GM18867 (cell line): Measurements from ENCODE around the gene TDRKH.

Source experiments
- ATAC-seq: cut with Tn5 transposase; IDR thresholded peaks from one replicate; pipeline ENCODE4 v1.9.1; 2021; ENCODE audit warnings: mild to moderate bottlenecking, moderate library complexity; ENCODE audit not compliant: unreplicated experiment

The TDRKH gene, protein sequence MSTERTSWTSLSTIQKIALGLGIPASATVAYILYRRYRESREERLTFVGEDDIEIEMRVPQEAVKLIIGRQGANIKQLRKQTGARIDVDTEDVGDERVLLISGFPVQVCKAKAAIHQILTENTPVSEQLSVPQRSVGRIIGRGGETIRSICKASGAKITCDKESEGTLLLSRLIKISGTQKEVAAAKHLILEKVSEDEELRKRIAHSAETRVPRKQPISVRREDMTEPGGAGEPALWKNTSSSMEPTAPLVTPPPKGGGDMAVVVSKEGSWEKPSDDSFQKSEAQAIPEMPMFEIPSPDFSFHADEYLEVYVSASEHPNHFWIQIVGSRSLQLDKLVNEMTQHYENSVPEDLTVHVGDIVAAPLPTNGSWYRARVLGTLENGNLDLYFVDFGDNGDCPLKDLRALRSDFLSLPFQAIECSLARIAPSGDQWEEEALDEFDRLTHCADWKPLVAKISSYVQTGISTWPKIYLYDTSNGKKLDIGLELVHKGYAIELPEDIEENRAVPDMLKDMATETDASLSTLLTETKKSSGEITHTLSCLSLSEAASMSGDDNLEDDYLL

DNA sequence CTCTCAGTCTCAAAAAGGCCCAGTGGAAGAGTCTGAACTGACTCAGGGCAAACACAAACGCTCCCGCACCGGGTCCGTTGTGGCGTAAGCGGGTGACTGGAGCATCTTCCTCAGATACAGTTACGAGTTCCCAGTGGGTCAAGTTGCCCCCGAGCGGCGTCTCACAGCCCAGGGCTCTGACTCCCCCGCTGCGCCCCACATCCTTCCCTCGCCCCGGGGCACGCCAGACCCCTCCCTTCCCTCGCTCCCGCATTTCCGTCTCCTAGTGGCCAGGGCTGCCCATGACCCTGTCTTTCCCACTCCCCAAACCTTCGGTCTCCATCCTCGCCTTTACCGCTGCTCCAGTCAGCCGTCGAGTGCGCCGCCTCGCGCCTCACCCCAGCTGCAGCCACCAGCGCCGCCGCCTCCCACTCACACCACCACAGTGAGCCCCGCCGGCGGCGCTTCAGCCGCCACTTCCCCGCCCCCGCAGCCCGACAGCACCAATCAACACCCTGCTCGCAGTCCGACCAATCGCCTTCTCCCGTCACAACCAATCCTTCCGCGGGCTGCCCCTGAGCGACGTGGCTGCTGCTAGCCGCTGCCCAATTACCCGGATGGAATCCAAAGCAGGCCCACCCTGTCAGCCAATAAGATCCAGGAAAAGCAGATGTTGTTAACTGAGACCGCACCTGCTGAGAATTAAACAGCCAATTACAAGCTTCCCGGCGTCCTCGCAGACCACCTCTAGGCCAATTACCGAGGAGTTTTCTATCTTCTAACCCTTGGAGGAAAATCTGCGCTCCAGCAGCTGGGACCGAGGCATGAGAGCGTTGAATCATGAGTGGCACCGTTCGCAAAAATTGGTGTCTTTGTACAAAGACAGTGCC lies at the start of gene TDRKH:
TSS of gene TDRKH (minus strand) at position 430 of the 869 bp plus-strand sequence. CDS start 7,478 bp downstream, outside the sequence.
- ATAC-seq: peak; percentile 92

DNA sequence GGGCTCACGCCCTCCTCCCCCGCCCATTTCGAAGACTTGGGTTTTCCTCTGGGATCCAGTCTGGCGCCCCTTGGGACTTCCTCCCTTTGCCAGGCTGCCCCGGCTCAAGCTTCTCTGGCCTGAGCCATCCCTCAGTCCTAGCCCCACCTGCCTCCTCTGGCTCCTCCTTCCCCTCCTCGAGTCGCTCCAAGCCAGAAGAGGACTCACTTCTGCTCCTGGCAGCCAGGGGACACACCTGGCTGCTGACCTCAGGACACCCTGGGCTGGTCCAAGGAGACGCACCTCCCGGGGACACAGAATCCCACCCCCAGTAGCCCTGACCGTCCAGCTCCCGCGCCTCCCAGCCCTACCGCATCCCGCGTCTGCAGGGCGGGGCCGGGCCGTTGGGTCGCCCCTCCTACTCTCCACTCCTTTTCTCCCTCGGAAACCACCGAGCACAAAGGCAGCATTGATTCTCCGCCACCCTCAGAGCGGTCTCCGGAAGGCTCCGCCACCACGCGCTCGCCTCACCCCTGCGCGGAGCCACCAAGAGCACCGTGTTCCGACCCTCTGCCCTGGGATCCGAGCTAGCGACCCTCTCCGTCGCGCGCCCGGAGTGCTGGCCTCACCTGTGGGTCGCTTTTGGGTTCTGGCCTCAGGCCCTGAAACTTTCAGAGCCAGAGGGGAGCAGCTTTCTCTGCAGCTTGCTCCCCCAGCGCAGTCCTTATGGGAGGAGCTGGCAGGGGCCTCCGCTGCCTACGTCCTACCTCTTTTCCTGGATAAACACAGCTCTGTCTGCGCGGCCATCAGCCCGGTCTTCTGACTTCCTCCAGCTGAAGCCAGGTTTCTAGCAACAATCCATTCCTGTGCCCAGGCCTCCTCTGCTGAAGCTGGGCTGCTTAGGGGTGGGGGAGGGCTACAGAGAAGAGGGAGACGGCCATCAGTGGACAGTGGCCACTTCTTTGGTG lies 49.4 kb upstream of the TDRKH start, which contains the start of gene C2CD4D:
TSS of gene C2CD4D (minus strand) at position 364 of the 947 bp plus-strand sequence. CDS start 831 bp downstream, outside the sequence.
- ATAC-seq: no peak

DNA sequence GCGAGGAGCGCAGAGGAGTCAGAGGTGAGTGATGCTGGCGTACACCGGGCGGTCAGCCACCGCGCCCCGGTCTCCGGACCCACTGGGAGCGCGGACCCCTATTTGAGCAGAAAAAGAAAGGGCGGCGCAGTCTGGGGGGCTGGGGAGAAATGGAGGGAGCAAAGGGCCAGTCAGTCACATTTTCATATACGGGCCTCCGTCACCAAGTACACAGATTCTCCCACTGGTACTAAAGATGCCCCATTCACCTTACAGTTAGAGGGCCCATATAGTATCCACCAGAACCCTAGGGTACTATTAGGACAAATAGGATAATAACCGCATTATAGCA lies 48.7 kb upstream of the TDRKH start:
- ATAC-seq: no peak

DNA sequence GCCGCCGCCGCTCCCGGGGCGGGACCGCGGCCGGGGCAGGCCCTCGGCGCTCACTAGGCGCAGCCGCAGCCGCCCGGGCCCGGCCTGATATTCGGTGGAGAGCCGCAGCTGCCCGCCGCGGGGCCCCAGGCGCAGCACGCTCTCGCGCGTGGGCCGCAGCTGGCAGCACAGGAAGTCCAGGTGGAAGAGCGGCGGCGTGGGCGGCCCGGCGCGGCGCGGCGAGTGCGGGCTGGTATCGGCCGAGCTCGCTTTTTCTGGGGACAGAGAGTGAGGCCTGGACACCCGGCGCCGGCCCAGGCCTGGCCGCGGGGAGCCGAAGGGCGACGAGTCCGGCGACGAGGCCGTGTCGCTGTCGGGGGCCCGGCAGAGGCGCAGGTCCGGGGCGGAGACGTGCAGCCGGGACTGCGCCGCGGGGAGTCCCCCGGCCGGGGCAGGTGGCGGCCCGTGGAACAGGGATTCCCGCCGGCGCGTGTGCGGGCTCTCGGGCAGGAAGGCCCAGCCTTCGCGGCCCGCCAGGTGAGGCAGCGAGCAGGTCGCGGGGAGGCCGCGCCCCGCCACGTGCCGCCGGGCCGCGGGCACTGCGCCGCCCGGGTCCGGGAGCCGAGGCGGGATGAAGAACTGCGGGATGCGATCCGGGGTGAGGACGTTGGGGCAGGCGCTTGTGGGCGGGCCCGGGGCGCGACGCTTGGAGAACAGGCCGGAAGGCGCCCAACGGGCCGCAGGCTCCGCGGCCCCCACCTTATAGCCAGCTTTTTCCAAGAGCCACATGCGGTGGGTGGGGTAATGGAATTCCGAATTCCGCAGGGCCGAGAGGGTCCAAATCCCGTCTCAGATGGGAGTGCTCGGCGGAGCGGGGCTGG lies 48.2 kb upstream of the TDRKH start:
- ATAC-seq: peak; percentile 40

DNA sequence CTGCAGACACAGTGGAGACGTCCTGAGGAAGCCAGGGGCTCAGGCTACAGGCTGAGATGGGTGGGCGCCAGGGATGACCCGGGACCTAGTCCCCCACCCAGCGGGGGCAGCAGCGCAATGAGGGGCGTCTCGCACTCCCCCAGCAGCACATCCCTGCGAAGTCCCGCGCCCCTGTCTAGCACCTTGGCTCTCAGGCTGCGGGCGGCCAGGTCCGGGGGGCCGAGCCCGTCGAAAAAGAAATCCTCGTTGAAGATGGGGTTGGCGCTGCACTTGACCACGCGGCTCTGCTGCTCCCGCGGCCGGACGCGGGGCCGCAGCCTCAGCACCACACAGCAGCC lies 47.6 kb upstream of the TDRKH start:
- no peak for ATAC-seq

DNA sequence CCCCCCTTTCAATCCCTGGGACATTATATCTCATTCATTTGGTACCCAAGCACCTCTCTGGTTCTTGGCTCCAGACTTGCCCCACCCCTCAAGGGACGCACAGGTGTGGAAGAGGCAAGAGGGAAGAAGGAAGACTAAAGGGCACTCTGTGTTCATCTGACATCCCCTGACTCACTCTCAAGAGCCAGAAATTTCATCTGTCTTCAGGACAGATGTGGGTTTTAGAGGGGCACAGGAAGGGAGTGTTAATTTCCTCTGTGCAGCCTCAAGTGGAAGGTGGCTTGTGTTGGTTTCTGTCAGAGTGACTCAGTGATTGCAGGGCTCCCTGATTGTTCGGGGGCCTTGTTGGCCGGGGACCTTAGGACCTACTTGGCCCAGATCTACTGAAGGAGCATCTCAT lies 46.9 kb upstream of the TDRKH start:
- ATAC-seq: no peak

DNA sequence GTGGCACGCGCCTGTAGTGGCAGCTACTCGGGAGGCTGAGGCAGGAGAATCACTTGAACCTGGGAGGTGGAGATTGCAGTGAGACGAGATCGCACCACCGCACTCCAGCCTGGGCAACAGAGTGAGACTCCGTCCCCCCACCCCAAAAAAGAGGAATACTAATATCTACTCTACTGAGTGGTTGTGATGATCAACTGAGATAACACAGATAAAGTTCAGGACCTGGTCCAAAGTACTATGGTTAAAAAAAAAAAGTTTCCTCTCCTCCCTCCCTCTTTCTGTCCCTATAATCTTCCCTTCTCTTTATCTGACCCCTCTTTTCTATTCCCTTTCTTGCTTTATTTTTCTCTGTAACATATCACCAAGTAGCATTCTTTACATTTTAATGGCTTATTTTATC lies 45.3 kb upstream of the TDRKH start:
- ATAC-seq: no peak

DNA sequence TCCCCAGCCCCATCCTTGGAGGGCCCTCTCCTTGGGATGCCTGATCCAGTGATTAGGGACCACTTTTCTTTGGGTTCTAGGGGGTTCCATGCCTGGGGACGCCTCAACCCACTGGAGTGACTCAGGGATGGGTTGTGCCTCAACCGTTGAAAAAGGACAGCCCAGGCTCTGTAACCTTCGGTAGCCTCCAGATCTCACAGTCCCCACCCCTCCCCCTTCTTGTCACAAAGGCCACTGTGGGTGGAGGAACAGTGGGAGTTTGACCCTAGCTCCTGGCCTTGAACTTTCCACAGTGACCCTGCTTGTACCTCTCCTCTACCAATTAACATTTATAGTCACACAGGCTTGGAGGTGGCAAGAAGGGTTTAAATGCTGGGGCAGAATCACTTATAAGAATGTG lies 43.9 kb upstream of the TDRKH start:
- ATAC-seq: no peak

DNA sequence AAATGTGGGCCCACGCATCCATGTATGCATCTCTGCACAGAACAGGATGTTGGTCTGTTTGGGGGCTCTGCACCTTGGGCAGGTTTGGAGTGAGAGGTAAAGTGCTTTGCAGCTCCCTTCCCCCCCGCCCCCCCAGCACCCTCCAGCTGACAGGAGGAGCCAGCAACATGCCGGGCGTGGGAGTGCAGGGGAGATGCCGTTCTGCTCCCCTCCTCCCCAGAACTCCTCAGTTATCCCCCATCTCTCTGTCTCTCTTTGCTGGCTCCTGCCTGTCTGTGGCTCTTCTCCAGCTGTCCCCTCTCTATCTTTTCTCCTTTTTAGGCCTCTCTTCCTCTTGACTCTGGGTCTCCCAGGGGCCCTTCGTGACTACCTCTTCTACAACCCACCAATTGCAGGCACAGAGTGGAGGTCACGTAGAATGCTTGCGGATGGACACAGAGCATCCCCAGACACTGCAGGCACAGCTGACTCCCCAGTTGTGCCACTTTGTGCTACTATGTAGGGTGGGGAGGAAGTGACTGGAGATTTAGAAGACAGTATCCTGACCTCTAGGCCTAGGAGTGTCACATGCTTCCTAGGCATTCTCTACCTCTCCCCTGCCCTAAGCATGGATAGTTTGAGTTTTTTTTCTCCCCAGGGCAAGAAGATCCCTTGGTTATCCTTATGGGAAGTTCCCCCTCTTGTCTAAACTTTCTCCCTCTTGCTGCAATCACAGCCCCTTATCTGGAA lies 43.0 kb upstream of the TDRKH start:
- no peak for ATAC-seq

DNA sequence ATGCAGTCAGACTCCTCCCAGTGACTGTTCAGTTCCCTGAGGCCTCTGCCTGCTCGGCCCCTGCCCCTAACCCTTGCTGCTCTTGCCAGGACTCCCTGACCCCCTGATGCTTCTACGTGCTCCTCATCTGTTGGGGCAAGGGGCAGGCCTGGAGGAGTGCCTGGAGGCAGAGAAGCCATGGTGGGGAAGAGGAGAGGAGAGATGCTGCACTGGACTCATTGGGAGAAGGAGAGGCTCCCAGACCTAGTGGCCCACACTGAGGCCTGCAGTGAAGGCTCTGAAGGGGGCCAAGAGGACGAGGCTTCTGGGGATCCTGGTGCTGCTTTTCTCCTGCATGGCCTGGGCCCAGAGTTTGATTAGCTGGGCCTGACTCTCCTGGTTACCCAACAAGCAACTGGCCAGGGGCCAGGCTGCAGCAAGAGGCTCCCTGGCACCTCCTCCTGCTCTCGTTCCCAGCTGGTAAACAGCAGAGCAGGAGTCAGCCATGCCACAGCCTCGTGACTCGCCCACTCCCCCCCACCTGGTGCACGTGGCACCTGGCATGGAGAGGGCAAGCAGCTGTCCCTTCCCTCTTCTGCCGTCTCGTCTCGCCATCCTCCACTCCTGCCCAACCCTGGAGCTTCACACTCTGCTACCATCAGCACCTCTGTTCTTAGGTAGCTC lies 42.1 kb upstream of the TDRKH start:
- no peak for ATAC-seq

DNA sequence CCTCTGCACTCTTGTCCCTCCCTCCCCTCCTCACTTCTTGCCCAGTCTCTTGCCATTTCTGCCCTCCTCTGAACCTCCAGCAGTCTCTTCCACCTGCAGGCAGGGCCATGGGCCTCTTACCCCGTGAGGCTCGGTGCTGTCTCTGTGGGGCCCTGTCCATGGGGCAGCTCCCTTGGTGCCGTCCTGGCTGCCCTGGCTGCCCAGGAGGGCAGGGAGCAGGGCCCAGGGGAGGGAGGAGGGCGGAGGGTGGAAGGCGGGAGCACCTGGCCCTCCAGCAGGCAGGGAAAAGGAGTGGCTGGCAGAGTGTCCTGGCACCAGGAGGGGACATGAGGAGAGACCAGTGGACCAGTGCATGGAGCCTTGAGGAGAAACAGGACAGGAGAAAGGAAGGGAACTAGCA lies 41.3 kb upstream of the TDRKH start, which contains the start of gene RORC:
TSS of gene RORC (minus strand) at position 198 of the 400 bp plus-strand sequence. CDS start at position 160, 38 bp downstream.
- no peak for ATAC-seq

DNA sequence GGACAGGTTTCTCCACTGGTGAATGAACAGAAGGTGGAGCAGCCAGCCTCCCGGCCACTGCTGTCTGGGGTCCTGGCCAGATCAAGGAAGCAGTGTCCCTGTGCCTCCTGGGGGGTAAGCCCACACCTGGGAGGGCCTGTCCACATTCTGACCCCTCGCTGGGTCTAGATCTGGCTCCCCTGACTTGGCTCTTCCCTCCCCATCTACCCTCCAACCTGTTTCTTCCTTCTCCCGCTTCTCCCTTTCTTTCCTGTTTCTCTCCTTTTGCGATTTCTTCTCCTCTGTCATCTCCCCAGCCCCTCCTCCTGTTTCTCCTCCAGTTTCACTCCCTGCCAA lies 40.9 kb upstream of the TDRKH start:
- ATAC-seq: no peak

DNA sequence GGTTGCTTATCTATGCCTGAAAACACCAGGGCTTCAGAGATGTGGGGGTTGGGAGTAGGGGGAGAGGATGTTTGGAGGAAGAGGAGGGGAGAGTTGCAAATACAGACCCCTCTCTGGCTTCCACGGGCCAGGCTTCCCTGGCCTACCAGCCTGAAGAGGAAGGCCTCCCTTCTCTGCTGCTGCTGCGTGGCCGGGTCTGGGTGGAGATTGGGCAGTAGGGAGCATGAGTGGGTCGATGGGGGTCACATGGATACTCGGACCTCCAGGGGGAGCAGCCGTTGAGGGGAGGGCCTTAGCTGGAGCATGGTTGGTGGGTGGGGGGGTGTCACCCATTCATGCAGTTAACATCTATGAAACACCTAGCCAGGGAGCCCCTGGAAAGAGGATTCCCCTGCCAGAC lies 39.8 kb upstream of the TDRKH start:
- ATAC-seq: no peak

DNA sequence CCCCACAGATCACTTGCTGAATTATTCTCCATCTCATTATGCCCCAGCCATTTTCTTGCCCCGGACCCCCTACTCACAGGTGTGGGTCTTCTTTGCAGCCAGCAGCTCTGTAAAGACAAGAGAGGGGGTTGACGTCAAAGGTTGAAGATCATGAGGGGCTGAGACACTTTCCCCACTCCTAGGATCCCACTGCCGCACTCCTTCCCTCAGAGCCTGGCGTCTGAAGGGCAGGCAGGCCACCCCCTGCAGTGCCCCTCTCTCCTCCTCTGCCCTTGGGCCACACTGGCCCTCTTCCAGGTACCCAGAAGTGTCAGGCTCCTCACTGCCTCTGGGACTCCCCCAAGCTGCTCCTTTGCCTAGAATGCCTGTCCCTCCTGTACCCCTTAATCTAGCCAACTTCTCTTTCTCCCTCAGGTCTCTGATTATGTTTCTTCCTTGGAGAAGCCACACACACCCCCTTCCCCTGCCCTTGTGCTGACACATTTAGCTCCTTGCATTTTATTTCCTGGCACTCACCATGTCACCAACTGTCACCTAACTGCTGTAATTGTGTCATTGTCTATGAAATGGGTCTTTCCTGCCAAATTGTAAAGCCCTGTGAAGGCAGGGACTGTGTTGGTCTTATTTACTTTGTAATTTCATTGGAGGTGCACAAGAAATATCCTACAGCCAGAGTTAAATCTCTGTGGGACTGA lies 39.2 kb upstream of the TDRKH start:
- ATAC-seq: no peak

DNA sequence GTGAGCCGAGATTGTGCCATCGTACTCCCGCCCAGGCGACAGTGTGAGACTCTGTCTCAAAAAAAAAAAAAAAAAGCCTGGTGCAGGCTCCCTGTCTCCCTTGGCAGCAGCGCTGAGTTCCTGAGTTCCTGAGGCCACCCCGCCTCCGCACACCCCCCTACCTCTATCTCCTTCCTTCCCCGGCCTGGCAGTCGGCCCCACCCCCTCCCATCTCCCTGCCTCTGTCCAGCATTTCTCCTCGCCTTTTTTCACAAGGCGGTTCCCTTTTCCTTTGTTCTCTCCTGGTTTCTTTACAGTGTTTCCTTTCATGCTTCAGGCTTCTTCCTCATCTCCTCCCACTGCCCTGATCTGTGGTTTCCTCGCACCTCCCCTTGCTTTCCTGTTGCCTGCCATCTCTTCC lies 38.6 kb upstream of the TDRKH start:
- ATAC-seq: no peak

DNA sequence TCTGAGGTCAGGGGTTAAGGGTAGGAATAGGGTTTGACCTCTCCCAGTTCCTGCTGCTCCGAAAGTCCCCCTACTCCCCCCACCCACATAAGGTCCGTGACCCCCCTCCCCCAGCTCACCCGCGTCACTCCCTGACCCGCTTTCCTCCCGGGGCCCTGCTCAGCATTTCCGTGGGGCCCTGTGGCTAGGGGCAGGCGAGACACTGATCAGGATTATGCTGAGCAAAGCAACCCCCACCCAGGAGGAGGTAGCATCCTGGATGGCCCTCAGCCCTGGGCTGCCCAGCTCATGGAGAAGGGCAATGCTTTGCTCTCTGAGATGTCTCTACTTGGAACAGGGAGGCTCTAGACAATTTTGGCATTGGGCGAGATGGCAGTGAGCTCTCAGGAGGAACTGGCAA lies 37.6 kb upstream of the TDRKH start:
- no peak for ATAC-seq

DNA sequence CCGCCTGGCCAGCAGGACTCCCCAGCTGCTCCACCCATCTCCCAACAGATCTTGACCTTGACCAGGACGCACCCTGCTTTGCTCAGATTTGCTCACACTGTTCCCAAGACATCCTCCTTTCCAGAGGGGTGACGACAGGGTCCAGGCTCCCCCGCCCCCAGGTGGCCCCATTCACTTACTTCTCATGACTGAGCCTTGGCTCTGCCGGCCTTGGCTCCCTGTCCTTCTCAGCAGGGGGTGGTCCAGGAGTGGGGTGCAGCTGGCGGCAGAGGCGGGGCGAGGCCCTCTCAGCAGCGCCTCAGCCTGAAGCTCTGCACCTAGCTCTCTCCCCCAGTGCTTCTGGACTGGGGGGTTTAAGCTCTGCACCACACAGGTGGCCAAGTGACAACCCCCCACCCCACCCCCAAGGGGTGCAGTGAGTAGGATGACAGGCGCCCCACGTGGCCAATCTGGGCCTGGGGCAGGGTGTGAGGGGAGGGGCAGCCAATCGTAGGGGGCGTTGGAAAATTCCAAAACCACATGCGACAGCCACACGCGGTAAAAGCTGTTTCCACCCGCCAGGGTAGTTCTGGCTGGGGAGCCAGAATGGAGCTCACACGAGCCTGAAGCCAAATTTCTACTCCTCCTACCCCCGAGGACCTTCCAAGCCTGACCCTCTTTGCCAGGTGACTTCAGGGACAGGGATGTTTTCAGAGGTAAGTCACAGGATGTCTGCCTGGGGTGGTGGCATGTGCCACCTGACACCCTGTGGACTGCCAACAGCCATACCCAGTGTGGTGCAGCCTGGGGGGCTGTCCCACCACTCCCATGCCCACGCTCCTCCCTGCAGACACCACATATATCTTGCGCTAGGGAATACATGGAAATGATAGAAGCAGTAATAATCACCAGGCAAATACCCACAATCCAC lies 35.7 kb upstream of the TDRKH start:
- no peak for ATAC-seq
